ENCODE results near the gene SSC5D. TPM values are rescaled to one million over a fixed set of nuclear protein-coding genes. Genes with fewer than 3 reads are reported as not detected.

SSC5D gene
- total and polyA plus RNA-seq, 2 of the 4 experiments (the other 2 are of a cell fraction): 1.4 to 19.1 TPM

DNA sequence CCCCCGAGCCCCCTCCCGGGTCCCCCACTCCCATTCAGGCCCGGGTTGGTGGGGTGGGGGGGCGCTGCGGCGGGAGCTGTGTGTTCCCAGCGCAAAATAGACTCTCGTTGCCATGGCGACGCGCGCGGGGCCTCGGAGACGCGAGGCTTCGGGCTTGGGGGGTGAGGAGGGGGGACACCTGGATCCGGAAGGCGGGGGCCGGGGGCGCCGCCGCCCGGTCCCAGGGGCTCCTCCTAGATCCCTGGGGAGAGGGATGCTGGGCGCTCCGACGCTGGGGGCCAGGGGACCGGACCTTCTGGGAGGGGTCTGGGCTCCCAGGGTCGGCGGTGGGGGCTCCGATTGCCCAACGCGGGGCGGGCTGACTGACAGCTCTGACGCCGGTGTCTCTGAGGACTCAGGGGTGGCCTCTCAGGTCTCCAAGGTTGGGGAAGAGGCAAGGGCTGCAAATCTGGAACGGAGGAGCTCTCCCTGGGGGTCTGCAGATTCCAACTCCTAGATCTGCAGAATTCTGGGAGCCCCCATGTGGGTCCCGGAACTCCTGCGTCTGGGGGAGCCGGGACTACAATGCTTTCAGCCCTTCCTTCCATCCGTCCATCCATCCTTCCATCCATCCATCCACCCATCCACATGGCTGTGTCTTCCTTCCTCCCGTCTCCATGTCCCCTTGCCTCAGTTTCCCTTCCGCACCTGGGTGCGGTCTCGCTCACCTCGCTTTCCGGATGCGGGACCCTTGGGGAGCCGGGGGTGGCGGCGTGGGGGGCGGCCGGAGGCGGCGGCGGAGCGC lies 36.1 kb upstream of the SSC5D start:
- H3K36me3 ChIP-seq (ENCODE audit: control insufficient read depth, insufficient read depth, low read length): no peaks in the 10 kb centered on the region; the same call in 1 of the 2 replicates
- H3K9me1 ChIP-seq (ENCODE audit: insufficient read depth, low read length): peaks cover 2% of the 10 kb centered on the region; the same call in 1 of the 2 replicates
- dilution Hi-C loops (cut with HindIII; ENCODE audit: low sequenced_read_pairs, unreplicated experiment): no loop called here
- no peak overlapping the region for H2BK5ac ChIP-seq (ENCODE audit: low read depth, low read length, poor library complexity, severe bottlenecking)
- peak overlapping the region; percentile 31; the same call in 1 of the 2 replicates for H3K4me3 ChIP-seq (ENCODE audit: insufficient read depth, low read depth, low read length)
- no peak overlapping the region for H3K27ac ChIP-seq (ENCODE audit: insufficient read depth, low read length)
- H3K14ac ChIP-seq (replicated peaks; ENCODE audit: low read depth, low read length): no peak overlapping the region
- no peak overlapping the region for H3K56ac ChIP-seq (ENCODE audit: extremely low read depth, insufficient read depth, low read length)
- H3K4ac ChIP-seq (ENCODE audit: low read depth, low read length): no peak overlapping the region
- peak overlapping the region; percentile 77 for H3K4me2 ChIP-seq (ENCODE audit: low read depth, low read length)
- TF ChIP-seq, protein P1, sequence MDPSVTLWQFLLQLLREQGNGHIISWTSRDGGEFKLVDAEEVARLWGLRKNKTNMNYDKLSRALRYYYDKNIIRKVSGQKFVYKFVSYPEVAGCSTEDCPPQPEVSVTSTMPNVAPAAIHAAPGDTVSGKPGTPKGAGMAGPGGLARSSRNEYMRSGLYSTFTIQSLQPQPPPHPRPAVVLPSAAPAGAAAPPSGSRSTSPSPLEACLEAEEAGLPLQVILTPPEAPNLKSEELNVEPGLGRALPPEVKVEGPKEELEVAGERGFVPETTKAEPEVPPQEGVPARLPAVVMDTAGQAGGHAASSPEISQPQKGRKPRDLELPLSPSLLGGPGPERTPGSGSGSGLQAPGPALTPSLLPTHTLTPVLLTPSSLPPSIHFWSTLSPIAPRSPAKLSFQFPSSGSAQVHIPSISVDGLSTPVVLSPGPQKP (IDR thresholded peaks at IDR 0.05; ENCODE audit: borderline replicate concordance, low read depth, low read length): no peak
- TF ChIP-seq CEBPB (IDR thresholded peaks at IDR 0.05; ENCODE audit: low read depth, low read length): 0 out of 2 replicates have a peak, but pooled peaks have one; percentile 4
- TF ChIP-seq, protein P2, sequence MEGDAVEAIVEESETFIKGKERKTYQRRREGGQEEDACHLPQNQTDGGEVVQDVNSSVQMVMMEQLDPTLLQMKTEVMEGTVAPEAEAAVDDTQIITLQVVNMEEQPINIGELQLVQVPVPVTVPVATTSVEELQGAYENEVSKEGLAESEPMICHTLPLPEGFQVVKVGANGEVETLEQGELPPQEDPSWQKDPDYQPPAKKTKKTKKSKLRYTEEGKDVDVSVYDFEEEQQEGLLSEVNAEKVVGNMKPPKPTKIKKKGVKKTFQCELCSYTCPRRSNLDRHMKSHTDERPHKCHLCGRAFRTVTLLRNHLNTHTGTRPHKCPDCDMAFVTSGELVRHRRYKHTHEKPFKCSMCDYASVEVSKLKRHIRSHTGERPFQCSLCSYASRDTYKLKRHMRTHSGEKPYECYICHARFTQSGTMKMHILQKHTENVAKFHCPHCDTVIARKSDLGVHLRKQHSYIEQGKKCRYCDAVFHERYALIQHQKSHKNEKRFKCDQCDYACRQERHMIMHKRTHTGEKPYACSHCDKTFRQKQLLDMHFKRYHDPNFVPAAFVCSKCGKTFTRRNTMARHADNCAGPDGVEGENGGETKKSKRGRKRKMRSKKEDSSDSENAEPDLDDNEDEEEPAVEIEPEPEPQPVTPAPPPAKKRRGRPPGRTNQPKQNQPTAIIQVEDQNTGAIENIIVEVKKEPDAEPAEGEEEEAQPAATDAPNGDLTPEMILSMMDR (conservative IDR thresholded peaks at IDR 0.05; ENCODE audit: low read depth, low read length): no peak
- peaks cover 2% of the 10 kb centered on the region; the same call in 1 of the 2 replicates for H3K4me1 ChIP-seq (ENCODE audit: control insufficient read depth, insufficient read depth, low read length)
- ATAC-seq (ENCODE audit: low read depth) (no peak), DNase-seq (no peak)
- no peak overlapping the region for H3K18ac ChIP-seq (ENCODE audit: low read depth, low read length)
- ChIA-PET CTCF (no interaction called here), POLR2A (ENCODE audit: unreplicated experiment) (no interaction called here)
- no peak overlapping the region for H2BK15ac ChIP-seq (ENCODE audit: low read depth, low read length)
- H3K9ac ChIP-seq (ENCODE audit: low read depth, low read length): no peak overlapping the region
- H3K27me3 ChIP-seq (ENCODE audit: control insufficient read depth, insufficient read depth, low read length): peaks cover 29% of the 10 kb centered on the region
- H4K20me1 ChIP-seq (ENCODE audit: insufficient read depth, low read length): peaks cover 32% of the 10 kb centered on the region
- intact Hi-C loops (cut with micrococcal nuclease): loop anchor here (2.0 kb wide), 1 partner anchor 311 kb away; no protein-coding TSS in a partner anchor
- no peaks in the 10 kb centered on the region for H3K9me3 ChIP-seq (ENCODE audit: control insufficient read depth, insufficient read depth, low read length)
- H3K79me1 ChIP-seq (ENCODE audit: low read depth in 1 of 2, low read length in 2 of 2): peaks cover 0 to 4% of the 10 kb centered on the region in 2 experiments; a peak in 1 of 4 replicates
- in situ Hi-C loops (cut with MboI; ENCODE audit: low sequenced_read_pairs): no loop called here
- no peak overlapping the region for H4K8ac ChIP-seq (ENCODE audit: low read depth in 2 of 2, low read length in 2 of 2)
- H4K5ac ChIP-seq (ENCODE audit: low read depth, low read length): no peak overlapping the region
- H3K23ac ChIP-seq (ENCODE audit: low read depth, low read length): peak overlapping the region; percentile 49; the same call in 1 of the 2 replicates
- no peak overlapping the region for H2BK120ac ChIP-seq (ENCODE audit: low read depth, low read length)
- no peak overlapping the region for H2AK5ac ChIP-seq (ENCODE audit: low read depth, low read length)
- 3% methylated on average over 27 of the region's 57 CpGs; no CpG with 5 or more reads in 1 of the 2 experiments for WGBS, 2 experiments (ENCODE audit: extremely low coverage in 2 of 2, insufficient read length in 1 of 2)
- peak overlapping the region; percentile 56 for H2AFZ ChIP-seq (replicated peaks; ENCODE audit: low read length, poor library complexity)
- H2AK9ac ChIP-seq (replicated peaks; ENCODE audit: low read depth, low read length, poor library complexity): no peak overlapping the region
- no peak overlapping the region for H2BK20ac ChIP-seq (ENCODE audit: low read depth, low read length)
- H4K91ac ChIP-seq (ENCODE audit: insufficient read depth, low read depth, low read length): no peak overlapping the region
- BruUV-seq (replicated peaks): no TSS peak

All from IMR-90 (cell line).